ENCODE data around the gene EVC.

- TF ChIP-seq, protein P1, sequence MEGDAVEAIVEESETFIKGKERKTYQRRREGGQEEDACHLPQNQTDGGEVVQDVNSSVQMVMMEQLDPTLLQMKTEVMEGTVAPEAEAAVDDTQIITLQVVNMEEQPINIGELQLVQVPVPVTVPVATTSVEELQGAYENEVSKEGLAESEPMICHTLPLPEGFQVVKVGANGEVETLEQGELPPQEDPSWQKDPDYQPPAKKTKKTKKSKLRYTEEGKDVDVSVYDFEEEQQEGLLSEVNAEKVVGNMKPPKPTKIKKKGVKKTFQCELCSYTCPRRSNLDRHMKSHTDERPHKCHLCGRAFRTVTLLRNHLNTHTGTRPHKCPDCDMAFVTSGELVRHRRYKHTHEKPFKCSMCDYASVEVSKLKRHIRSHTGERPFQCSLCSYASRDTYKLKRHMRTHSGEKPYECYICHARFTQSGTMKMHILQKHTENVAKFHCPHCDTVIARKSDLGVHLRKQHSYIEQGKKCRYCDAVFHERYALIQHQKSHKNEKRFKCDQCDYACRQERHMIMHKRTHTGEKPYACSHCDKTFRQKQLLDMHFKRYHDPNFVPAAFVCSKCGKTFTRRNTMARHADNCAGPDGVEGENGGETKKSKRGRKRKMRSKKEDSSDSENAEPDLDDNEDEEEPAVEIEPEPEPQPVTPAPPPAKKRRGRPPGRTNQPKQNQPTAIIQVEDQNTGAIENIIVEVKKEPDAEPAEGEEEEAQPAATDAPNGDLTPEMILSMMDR (IDR thresholded peaks at IDR 0.05): no peak
- no peak for TF ChIP-seq POLR2A (IDR thresholded peaks at IDR 0.05)
Observed at GRCh38 chr4:5760936-5761480, 50.0 kb downstream of the EVC start.

Data from tibial nerve (tissue), 3 donors.